ENCODE measurements around the gene CXCL16. TPM values are rescaled to one million over a fixed set of nuclear protein-coding genes. Genes with fewer than 3 reads are reported as not detected.

Gene CXCL16
- total RNA-seq, 1 experiment from 2014 or later, result 2.2 TPM

GRCh38 chr17:4780325-4780955 lies 40.7 kb upstream of the CXCL16 start:
- Histone ChIP-seq H3K27me3 (ENCODE audit: low read length) (no peaks in the 10 kb centered on the region), H3K4me2 (ENCODE audit: low read depth, low read length, poor library complexity, severe bottlenecking) (no peak overlapping the region), H3K9me3 (ENCODE audit: low read length) (no peaks in the 10 kb centered on the region)

GRCh38 chr17:4777969-4778760 lies 38.4 kb upstream of the CXCL16 start:
- Histone ChIP-seq H3K36me3 (ENCODE audit: insufficient read depth, low read length) (no peaks in the 10 kb centered on the region), H3K9ac (ENCODE audit: low read length) (no peak overlapping the region), H4K20me1 (ENCODE audit: insufficient read depth, low read depth, low read length) (no peaks in the 10 kb centered on the region), H2AFZ (ENCODE audit: low read length) (no peak overlapping the region), H3K4me1 (ENCODE audit: low read length) (no peaks in the 10 kb centered on the region), H3K27ac (ENCODE audit: low read length) (no peak overlapping the region), H3K27me3 (ENCODE audit: low read length) (no peaks in the 10 kb centered on the region), H3K9me3 (ENCODE audit: low read length) (no peaks in the 10 kb centered on the region), H3K4me2 (ENCODE audit: low read depth, low read length, poor library complexity, severe bottlenecking) (no peak overlapping the region), H3K79me2 (ENCODE audit: low read length) (no peaks in the 10 kb centered on the region), H3K4me3 (ENCODE audit: low read length) (no peak overlapping the region), H3K9me2 (replicated peaks; ENCODE audit: insufficient read depth, low read length) (no peaks in the 10 kb centered on the region)
- no peak for DNase-seq

More at GRCh38 chr17:4780325-4780955, 40.7 kb upstream of the CXCL16 start:
- no peaks in the 10 kb centered on the region for H3K36me3 ChIP-seq (ENCODE audit: insufficient read depth, low read length)
- H4K20me1 ChIP-seq (ENCODE audit: insufficient read depth, low read depth, low read length), result no peaks in the 10 kb centered on the region
- no peaks in the 10 kb centered on the region for H3K9me2 ChIP-seq (replicated peaks; ENCODE audit: insufficient read depth, low read length)
- DNase-seq, result no peak
- H3K4me3 ChIP-seq (ENCODE audit: low read length), result no peak overlapping the region
- no peak overlapping the region for H2AFZ ChIP-seq (ENCODE audit: low read length)
- H3K4me1 ChIP-seq (ENCODE audit: low read length), result no peaks in the 10 kb centered on the region
- H3K9ac ChIP-seq (ENCODE audit: low read length), result no peak overlapping the region
- no peak overlapping the region for H3K27ac ChIP-seq (ENCODE audit: low read length)
- H3K79me2 ChIP-seq (ENCODE audit: low read length), result no peaks in the 10 kb centered on the region

GRCh38 chr17:4772235-4772613 lies 32.5 kb upstream of the CXCL16 start:
- Histone ChIP-seq H3K4me3 (ENCODE audit: low read length) (no peak overlapping the region), H3K4me2 (ENCODE audit: low read depth, low read length, poor library complexity, severe bottlenecking) (no peak overlapping the region), H3K4me1 (ENCODE audit: low read length) (no peaks in the 10 kb centered on the region), H4K20me1 (ENCODE audit: insufficient read depth, low read depth, low read length) (no peaks in the 10 kb centered on the region), H3K36me3 (ENCODE audit: insufficient read depth, low read length) (no peaks in the 10 kb centered on the region), H3K27me3 (ENCODE audit: low read length) (no peaks in the 10 kb centered on the region), H3K9me2 (replicated peaks; ENCODE audit: insufficient read depth, low read length) (no peaks in the 10 kb centered on the region), H2AFZ (ENCODE audit: low read length) (no peak overlapping the region), H3K27ac (ENCODE audit: low read length) (no peak overlapping the region), H3K9ac (ENCODE audit: low read length) (no peak overlapping the region), H3K9me3 (ENCODE audit: low read length) (no peaks in the 10 kb centered on the region), H3K79me2 (ENCODE audit: low read length) (no peaks in the 10 kb centered on the region)
- no peak for DNase-seq

DNA sequence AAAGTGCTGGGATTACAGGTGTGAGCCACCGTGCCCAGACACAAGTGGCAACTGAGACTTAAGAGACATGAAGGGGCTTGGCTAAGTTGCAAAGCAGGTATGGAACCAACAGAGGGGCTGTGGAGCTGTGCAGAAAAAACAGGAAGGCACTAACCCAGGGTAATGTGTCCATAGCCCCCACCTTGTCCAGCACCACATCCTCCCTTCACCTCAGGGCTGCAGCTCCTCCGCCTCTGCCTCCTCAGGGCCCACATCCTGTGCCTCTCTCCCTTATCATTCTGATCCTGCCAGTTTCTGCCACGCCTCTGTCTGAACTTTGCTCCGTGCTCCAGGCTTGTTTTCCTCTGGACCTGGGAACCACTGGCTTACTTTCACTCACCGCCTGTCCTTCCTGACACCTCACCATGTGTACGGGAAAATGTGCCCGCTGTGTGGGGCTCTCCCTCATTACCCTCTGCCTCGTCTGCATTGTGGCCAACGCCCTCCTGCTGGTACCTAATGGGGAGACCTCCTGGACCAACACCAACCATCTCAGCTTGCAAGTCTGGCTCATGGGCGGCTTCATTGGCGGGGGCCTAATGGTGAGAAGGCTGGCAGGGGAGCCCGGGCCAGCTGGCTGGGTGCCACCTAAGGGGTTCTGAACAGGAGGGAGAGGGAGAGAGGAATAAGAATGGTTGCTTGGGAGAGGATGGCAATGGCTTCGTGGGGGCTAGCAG lies 31.9 kb upstream of the CXCL16 start, which contains the start of gene TM4SF5:
TM4SF5 (plus strand) TSS at position 368 of the 716 bp plus-strand sequence; CDS start at position 405, 37 bp downstream.
- no peaks in the 10 kb centered on the region for H3K9me3 ChIP-seq (ENCODE audit: low read length)
- no peaks in the 10 kb centered on the region for H3K9me2 ChIP-seq (replicated peaks; ENCODE audit: insufficient read depth, low read length)
- H2AFZ ChIP-seq (ENCODE audit: low read length), result no peak within 1 kb of the TSS
- H3K27ac ChIP-seq (ENCODE audit: low read length), result no peak within 1 kb of the TSS
- no peaks in the 10 kb centered on the region for H3K4me1 ChIP-seq (ENCODE audit: low read length)
- no peaks in the 10 kb centered on the region for H3K79me2 ChIP-seq (ENCODE audit: low read length)
- no peaks in the 10 kb centered on the region for H4K20me1 ChIP-seq (ENCODE audit: insufficient read depth, low read depth, low read length)
- H3K4me3 ChIP-seq (ENCODE audit: low read length), result no peak within 1 kb of the TSS
- no peaks in the 10 kb centered on the region for H3K36me3 ChIP-seq (ENCODE audit: insufficient read depth, low read length)
- DNase-seq, result no peak
- H3K9ac ChIP-seq (ENCODE audit: low read length), result no peak within 1 kb of the TSS
- H3K27me3 ChIP-seq (ENCODE audit: low read length), result no peaks in the 10 kb centered on the region
- no peak within 1 kb of the TSS for H3K4me2 ChIP-seq (ENCODE audit: low read depth, low read length, poor library complexity, severe bottlenecking)

GRCh38 chr17:4769628-4770027 lies 29.9 kb upstream of the CXCL16 start:
- no peaks in the 10 kb centered on the region for H3K9me3 ChIP-seq (ENCODE audit: low read length)
- H4K20me1 ChIP-seq (ENCODE audit: insufficient read depth, low read depth, low read length), result no peaks in the 10 kb centered on the region
- no peaks in the 10 kb centered on the region for H3K36me3 ChIP-seq (ENCODE audit: insufficient read depth, low read length)
- H3K27ac ChIP-seq (ENCODE audit: low read length), result no peak overlapping the region
- H3K4me3 ChIP-seq (ENCODE audit: low read length), result no peak overlapping the region
- no peak overlapping the region for H3K4me2 ChIP-seq (ENCODE audit: low read depth, low read length, poor library complexity, severe bottlenecking)
- no peaks in the 10 kb centered on the region for H3K27me3 ChIP-seq (ENCODE audit: low read length)
- DNase-seq, result no peak
- no peak overlapping the region for H2AFZ ChIP-seq (ENCODE audit: low read length)
- no peaks in the 10 kb centered on the region for H3K79me2 ChIP-seq (ENCODE audit: low read length)
- H3K9ac ChIP-seq (ENCODE audit: low read length), result no peak overlapping the region
- no peaks in the 10 kb centered on the region for H3K4me1 ChIP-seq (ENCODE audit: low read length)
- H3K9me2 ChIP-seq (replicated peaks; ENCODE audit: insufficient read depth, low read length), result no peaks in the 10 kb centered on the region

DNA sequence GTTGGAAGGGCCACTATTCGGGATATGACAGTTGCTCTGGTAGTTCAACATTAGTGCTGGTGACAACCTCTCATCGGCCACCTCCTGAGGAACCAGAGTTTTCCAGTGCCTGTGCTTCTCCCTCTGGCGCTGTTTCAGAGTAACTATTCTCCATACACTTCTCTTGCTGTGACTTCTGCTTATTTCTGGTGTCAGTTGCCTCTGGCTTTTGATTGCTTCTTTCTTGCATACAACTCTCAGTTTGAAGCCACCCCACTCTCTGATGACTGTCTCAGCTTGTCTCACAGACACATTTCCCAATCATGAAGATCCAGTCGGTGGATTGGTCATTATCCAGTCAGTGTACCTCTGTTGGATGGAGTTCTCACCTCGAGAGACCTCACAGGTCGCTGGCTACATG lies 28.6 kb upstream of the CXCL16 start:
- no peak overlapping the region for H2AFZ ChIP-seq (ENCODE audit: low read length)
- H3K4me2 ChIP-seq (ENCODE audit: low read depth, low read length, poor library complexity, severe bottlenecking), result no peak overlapping the region
- no peaks in the 10 kb centered on the region for H3K9me2 ChIP-seq (replicated peaks; ENCODE audit: insufficient read depth, low read length)
- H3K9ac ChIP-seq (ENCODE audit: low read length), result no peak overlapping the region
- H3K79me2 ChIP-seq (ENCODE audit: low read length), result no peaks in the 10 kb centered on the region
- H4K20me1 ChIP-seq (ENCODE audit: insufficient read depth, low read depth, low read length), result no peaks in the 10 kb centered on the region
- no peak for DNase-seq
- no peaks in the 10 kb centered on the region for H3K27me3 ChIP-seq (ENCODE audit: low read length)
- H3K4me3 ChIP-seq (ENCODE audit: low read length), result no peak overlapping the region
- H3K9me3 ChIP-seq (ENCODE audit: low read length), result no peaks in the 10 kb centered on the region
- H3K36me3 ChIP-seq (ENCODE audit: insufficient read depth, low read length), result no peaks in the 10 kb centered on the region
- H3K27ac ChIP-seq (ENCODE audit: low read length), result no peak overlapping the region
- no peaks in the 10 kb centered on the region for H3K4me1 ChIP-seq (ENCODE audit: low read length)

GRCh38 chr17:4766723-4767122 lies 27.0 kb upstream of the CXCL16 start:
- no peaks in the 10 kb centered on the region for H3K4me1 ChIP-seq (ENCODE audit: low read length)

GRCh38 chr17:4766201-4766600 lies 26.5 kb upstream of the CXCL16 start:
- no peaks in the 10 kb centered on the region for H3K4me1 ChIP-seq (ENCODE audit: low read length)
- H2AFZ ChIP-seq (ENCODE audit: low read length), result no peak overlapping the region
- no peaks in the 10 kb centered on the region for H4K20me1 ChIP-seq (ENCODE audit: insufficient read depth, low read depth, low read length)
- no peaks in the 10 kb centered on the region for H3K79me2 ChIP-seq (ENCODE audit: low read length)
- H3K9me2 ChIP-seq (replicated peaks; ENCODE audit: insufficient read depth, low read length), result no peaks in the 10 kb centered on the region
- no peak for DNase-seq
- no peaks in the 10 kb centered on the region for H3K9me3 ChIP-seq (ENCODE audit: low read length)
- H3K27me3 ChIP-seq (ENCODE audit: low read length), result no peaks in the 10 kb centered on the region
- H3K36me3 ChIP-seq (ENCODE audit: insufficient read depth, low read length), result no peaks in the 10 kb centered on the region
- no peak overlapping the region for H3K4me3 ChIP-seq (ENCODE audit: low read length)
- no peak overlapping the region for H3K9ac ChIP-seq (ENCODE audit: low read length)
- H3K27ac ChIP-seq (ENCODE audit: low read length), result no peak overlapping the region
- no peak overlapping the region for H3K4me2 ChIP-seq (ENCODE audit: low read depth, low read length, poor library complexity, severe bottlenecking)

More at GRCh38 chr17:4766723-4767122, 27.0 kb upstream of the CXCL16 start:
- DNase-seq, result no peak
- no peaks in the 10 kb centered on the region for H3K9me3 ChIP-seq (ENCODE audit: low read length)
- no peak overlapping the region for H2AFZ ChIP-seq (ENCODE audit: low read length)
- H3K27ac ChIP-seq (ENCODE audit: low read length), result no peak overlapping the region
- H3K79me2 ChIP-seq (ENCODE audit: low read length), result no peaks in the 10 kb centered on the region
- no peaks in the 10 kb centered on the region for H3K9me2 ChIP-seq (replicated peaks; ENCODE audit: insufficient read depth, low read length)
- H4K20me1 ChIP-seq (ENCODE audit: insufficient read depth, low read depth, low read length), result no peaks in the 10 kb centered on the region
- H3K9ac ChIP-seq (ENCODE audit: low read length), result no peak overlapping the region
- no peak overlapping the region for H3K4me3 ChIP-seq (ENCODE audit: low read length)
- H3K27me3 ChIP-seq (ENCODE audit: low read length), result no peaks in the 10 kb centered on the region
- no peak overlapping the region for H3K4me2 ChIP-seq (ENCODE audit: low read depth, low read length, poor library complexity, severe bottlenecking)
- H3K36me3 ChIP-seq (ENCODE audit: insufficient read depth, low read length), result no peaks in the 10 kb centered on the region

Measured in Karpas-422 (cell line).